ENCODE measurements around the gene KCNMB4. TPM values are rescaled to one million over a fixed set of nuclear protein-coding genes. Genes with fewer than 3 reads are reported as not detected.
"Not testable (repeated sequence)": the region's sequence is repeated elsewhere in the genome, so short reads cannot be mapped to it uniquely, and the experiment has no call there.

Gene KCNMB4
- total RNA-seq, 1 experiment from 2014 or later, result 3.0 TPM

DNA sequence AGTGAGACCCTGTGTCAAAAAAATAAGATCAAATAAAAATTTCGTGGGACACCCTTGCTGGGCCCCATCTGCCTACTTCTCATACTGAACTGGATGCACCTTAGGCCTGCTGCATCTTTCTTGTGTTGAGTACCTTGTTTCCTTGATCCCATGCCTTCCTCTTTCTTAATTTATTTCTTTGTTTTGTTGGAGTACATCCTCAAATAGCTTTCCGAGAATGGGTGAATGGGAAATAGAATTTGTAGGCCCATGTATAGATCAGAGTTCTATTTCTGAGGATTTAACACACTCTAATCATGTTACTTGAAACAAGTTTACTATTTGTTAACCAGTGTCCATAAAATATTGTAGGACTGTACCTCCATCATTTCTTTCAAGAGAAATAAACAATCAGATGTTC is 23.6 kb downstream of the KCNMB4 start:
- BruUV-seq (replicated peaks), result no TSS peak
- no peak overlapping the region for H3K4me2 ChIP-seq (ENCODE audit: low read length)
- H3K4me1 ChIP-seq (ENCODE audit: insufficient read depth, low read length), result peaks cover 12% of the 10 kb centered on the region
- H2AFZ ChIP-seq (ENCODE audit: low read length), result no peak overlapping the region
- H3K27ac ChIP-seq (ENCODE audit: low read length), result no peak overlapping the region
- H3K9me2 ChIP-seq (replicated peaks; ENCODE audit: low read length), result no peaks in the 10 kb centered on the region
- no peaks in the 10 kb centered on the region for H3K27me3 ChIP-seq (ENCODE audit: low read length)
- no peaks in the 10 kb centered on the region for H4K20me1 ChIP-seq (ENCODE audit: low read length)
- no peak for TF ChIP-seq EZH2phosphoT487 (IDR thresholded peaks at IDR 0.05; ENCODE audit: borderline replicate concordance, low read length)
- TF ChIP-seq, protein P1, sequence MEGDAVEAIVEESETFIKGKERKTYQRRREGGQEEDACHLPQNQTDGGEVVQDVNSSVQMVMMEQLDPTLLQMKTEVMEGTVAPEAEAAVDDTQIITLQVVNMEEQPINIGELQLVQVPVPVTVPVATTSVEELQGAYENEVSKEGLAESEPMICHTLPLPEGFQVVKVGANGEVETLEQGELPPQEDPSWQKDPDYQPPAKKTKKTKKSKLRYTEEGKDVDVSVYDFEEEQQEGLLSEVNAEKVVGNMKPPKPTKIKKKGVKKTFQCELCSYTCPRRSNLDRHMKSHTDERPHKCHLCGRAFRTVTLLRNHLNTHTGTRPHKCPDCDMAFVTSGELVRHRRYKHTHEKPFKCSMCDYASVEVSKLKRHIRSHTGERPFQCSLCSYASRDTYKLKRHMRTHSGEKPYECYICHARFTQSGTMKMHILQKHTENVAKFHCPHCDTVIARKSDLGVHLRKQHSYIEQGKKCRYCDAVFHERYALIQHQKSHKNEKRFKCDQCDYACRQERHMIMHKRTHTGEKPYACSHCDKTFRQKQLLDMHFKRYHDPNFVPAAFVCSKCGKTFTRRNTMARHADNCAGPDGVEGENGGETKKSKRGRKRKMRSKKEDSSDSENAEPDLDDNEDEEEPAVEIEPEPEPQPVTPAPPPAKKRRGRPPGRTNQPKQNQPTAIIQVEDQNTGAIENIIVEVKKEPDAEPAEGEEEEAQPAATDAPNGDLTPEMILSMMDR (conservative IDR thresholded peaks at IDR 0.05; ENCODE audit: low read depth, low read length), result no peak
- TF ChIP-seq EZH2 (IDR thresholded peaks at IDR 0.05; ENCODE audit: low read length, unreplicated experiment), result no peak
- CTCF ChIA-PET, result no interaction called here
- intact Hi-C loops (cut with micrococcal nuclease), result no loop called here
- ATAC-seq (no peak), DNase-seq (no peak)
- POLR2A ChIA-PET (ENCODE audit: unreplicated experiment), result no interaction called here
- H3K79me2 ChIP-seq (ENCODE audit: low read length), result no peaks in the 10 kb centered on the region
- no peaks in the 10 kb centered on the region for H3F3A ChIP-seq (ENCODE audit: low read length, unreplicated experiment)
- H3K9ac ChIP-seq (ENCODE audit: low read length), result no peak overlapping the region
- H3K4me3 ChIP-seq (ENCODE audit: low read length), result no peak overlapping the region
- H3K36me3 ChIP-seq (ENCODE audit: low read depth, low read length), result no peaks in the 10 kb centered on the region
- no peaks in the 10 kb centered on the region for H3K9me3 ChIP-seq (ENCODE audit: low read length)

DNA sequence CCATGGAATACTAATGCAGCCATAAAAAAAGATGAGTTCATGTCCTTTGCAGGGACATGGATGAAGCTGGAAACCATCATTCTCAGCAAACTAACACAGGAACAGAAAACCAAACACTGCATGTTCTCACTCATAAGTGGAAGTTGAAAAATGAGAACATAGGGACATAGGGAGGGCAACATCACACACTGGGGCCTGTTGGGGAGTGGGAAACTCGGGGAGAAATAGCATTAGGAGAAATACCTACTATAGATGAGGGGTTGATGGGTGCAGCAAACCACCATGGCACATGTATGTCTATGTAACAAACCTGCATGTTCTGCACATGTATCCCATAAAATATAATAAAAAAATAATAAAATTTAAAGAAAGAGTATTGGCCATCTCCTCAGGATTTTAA is 26.5 kb downstream of the KCNMB4 start:
- H3K9ac ChIP-seq (ENCODE audit: low read length); H3K79me2 ChIP-seq (ENCODE audit: low read length); H3F3A ChIP-seq (ENCODE audit: low read length, unreplicated experiment); BruUV-seq (replicated peaks); H3K27me3 ChIP-seq (ENCODE audit: low read length); DNase-seq; H3K4me2 ChIP-seq (ENCODE audit: low read length); H3K27ac ChIP-seq (ENCODE audit: low read length); H3K36me3 ChIP-seq (ENCODE audit: low read depth, low read length); ATAC-seq; H3K9me2 ChIP-seq (replicated peaks; ENCODE audit: low read length); intact Hi-C loops (cut with micrococcal nuclease); POLR2A ChIA-PET (ENCODE audit: unreplicated experiment); H2AFZ ChIP-seq (ENCODE audit: low read length); H4K20me1 ChIP-seq (ENCODE audit: low read length); CTCF ChIA-PET; H3K9me3 ChIP-seq (ENCODE audit: low read length); H3K4me3 ChIP-seq (ENCODE audit: low read length): not testable (repeated sequence)
- H3K4me1 ChIP-seq (ENCODE audit: insufficient read depth, low read length), result peaks cover 12% of the 10 kb centered on the region

DNA sequence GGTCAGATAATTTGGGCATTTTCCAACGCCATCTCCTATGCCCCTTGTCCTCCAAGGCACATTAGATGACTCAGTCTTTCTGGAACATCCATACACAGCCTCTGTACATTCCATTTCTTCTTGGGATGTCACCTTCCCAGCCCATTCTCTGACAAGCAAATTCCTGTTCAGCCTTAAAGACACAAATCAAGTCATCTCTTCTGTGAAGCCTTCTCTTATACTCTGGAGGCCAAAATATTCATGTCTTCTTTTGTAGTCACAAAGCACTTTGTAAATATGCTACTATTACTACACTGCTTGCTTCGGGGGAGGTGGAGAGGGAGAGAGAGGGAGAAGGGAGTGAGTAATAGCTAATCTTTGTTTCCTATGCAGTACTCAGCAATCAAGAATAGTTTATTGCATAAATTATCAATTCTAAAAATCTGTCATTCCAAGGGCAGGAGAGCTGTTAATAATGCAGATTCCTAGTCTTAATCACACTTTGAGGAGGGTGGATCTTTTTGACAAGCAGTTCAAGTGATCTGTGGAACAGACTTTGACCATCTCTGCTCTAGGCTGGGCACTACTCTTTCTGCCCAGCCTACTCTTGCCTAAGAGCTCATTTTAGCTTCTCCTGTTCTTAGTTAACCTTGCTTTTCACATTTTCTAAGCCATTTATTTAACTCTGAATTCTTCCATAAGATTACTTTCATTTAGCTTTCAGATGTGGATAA is 27.9 kb downstream of the KCNMB4 start:
- Histone ChIP-seq H3K9me2 (replicated peaks; ENCODE audit: low read length) (no peaks in the 10 kb centered on the region), H3K27me3 (ENCODE audit: low read length) (no peaks in the 10 kb centered on the region), H3K4me3 (ENCODE audit: low read length) (no peak overlapping the region; the same call in 1 of the 2 replicates), H3K79me2 (ENCODE audit: low read length) (no peaks in the 10 kb centered on the region), H3K9ac (ENCODE audit: low read length) (no peak overlapping the region), H3K9me3 (ENCODE audit: low read length) (no peaks in the 10 kb centered on the region), H4K20me1 (ENCODE audit: low read length) (no peaks in the 10 kb centered on the region), H3K4me1 (ENCODE audit: insufficient read depth, low read length) (peaks cover 12% of the 10 kb centered on the region), H3F3A (ENCODE audit: low read length, unreplicated experiment) (no peaks in the 10 kb centered on the region), H3K4me2 (ENCODE audit: low read length) (peak overlapping the region; percentile 36), H2AFZ (ENCODE audit: low read length) (no peak overlapping the region), H3K36me3 (ENCODE audit: low read depth, low read length) (no peaks in the 10 kb centered on the region), H3K27ac (ENCODE audit: low read length) (no peak overlapping the region)
- ATAC-seq (peak; percentile 78), DNase-seq (peak; percentile 74)
- BruUV-seq (replicated peaks), result no TSS peak
- CTCF ChIA-PET, result no interaction called here
- TF ChIP-seq, protein P1 (conservative IDR thresholded peaks at IDR 0.05; ENCODE audit: low read depth, low read length), result no peak
- no peak for TF ChIP-seq EZH2 (IDR thresholded peaks at IDR 0.05; ENCODE audit: low read length, unreplicated experiment)
- TF ChIP-seq EZH2phosphoT487 (IDR thresholded peaks at IDR 0.05; ENCODE audit: borderline replicate concordance, low read length), result no peak
- intact Hi-C loops (cut with micrococcal nuclease), result no loop called here
- POLR2A ChIA-PET (ENCODE audit: unreplicated experiment), result interaction anchor here (0.6 kb wide), 1 partner anchor 160 kb away, joined by 3 read pairs; no protein-coding TSS in a partner anchor

Data from PC-3 (cell line).